Fibroblast of the conjunctiva (primary cell): ENCODE results near the gene DBP.
"Not testable (repeated sequence)": the region's sequence is repeated elsewhere in the genome, so short reads cannot be mapped to it uniquely, and the experiment has no call there.

Experiments
- DNase-seq: peaks from one replicate; pipeline ENCODE4 v3.0.0-alpha.2; 2010; ENCODE audit warnings: low read depth

DBP gene

GRCh38 chr19:48639483-48640375 is 2.5 kb upstream of the DBP start:
- DNase-seq = no peak

- DNase-seq = no peak
Measured at GRCh38 chr19:48638831-48639381, 1.7 kb upstream of the DBP start.

GRCh38 chr19:48637948-48638830 is 1.0 kb upstream of the DBP start:
- DNase-seq = peak; percentile 94

- peak; percentile 98 for DNase-seq
Measured at GRCh38 chr19:48637449-48637947, 319 bp upstream of the DBP start.

GRCh38 chr19:48635966-48636858 is 967 bp downstream of the DBP start:
- DNase-seq = no peak

- DNase-seq = no peak
Measured at GRCh38 chr19:48635263-48635965, 1.8 kb downstream of the DBP start.

GRCh38 chr19:48634424-48635262 is 2.5 kb downstream of the DBP start:
- peak; percentile 95 for DNase-seq

- no peak for DNase-seq
Measured at GRCh38 chr19:48634036-48634342, 3.2 kb downstream of the DBP start.

- no peak for DNase-seq
Measured at GRCh38 chr19:48633148-48634035, 3.8 kb downstream of the DBP start.

GRCh38 chr19:48632692-48633147 is 4.5 kb downstream of the DBP start:
- no peak for DNase-seq

- not testable (repeated sequence) for DNase-seq
Measured at GRCh38 chr19:48632286-48632685, 4.9 kb downstream of the DBP start.

- DNase-seq = no peak
Measured at GRCh38 chr19:48631225-48631624, 6.0 kb downstream of the DBP start.

- DNase-seq = no peak
Measured at GRCh38 chr19:48630296-48631063, 6.7 kb downstream of the DBP start.

GRCh38 chr19:48629599-48630295 is 7.4 kb downstream of the DBP start:
- no peak for DNase-seq

- DNase-seq = no peak
Measured at GRCh38 chr19:48629297-48629598, 7.9 kb downstream of the DBP start.

GRCh38 chr19:48628486-48629296 is 8.5 kb downstream of the DBP start:
- DNase-seq = no peak

- no peak for DNase-seq
Measured at GRCh38 chr19:48627865-48628314, 9.3 kb downstream of the DBP start.
